Activated T-cell treated with anti-CD3 and anti-CD28 coated beads, Interleukin-2, amount 50 U/mL, for 72 hours (primary cell): ENCODE data around the gene LANCL1. TPM values are rescaled to one million over a fixed set of nuclear protein-coding genes. Genes with fewer than 3 reads are reported as not detected.

Experiments used
- ATAC-seq, 2 donors: fragments of 150-1000 bp; cut with Tn5 transposase; replicated peaks in 1 of 2; 2 replicates each; pipeline ENCODE4 v1.10.0; 2021; ENCODE audit warnings: moderate library complexity in 2 of 2, mild to moderate bottlenecking in 1 of 2
- DNase-seq, 2 donors: peaks; one replicate each; pipeline ENCODE4 v3.0.0; 2021 to 2022; ENCODE audit warnings: mixed read lengths in 1 of 2
- H3K27ac Mint-ChIP-seq: one replicate; pipeline ENCODE4 v1.8.0; 2022; ENCODE audit warnings: mild to moderate bottlenecking, moderate library complexity, mixed read lengths
- H3K27me3 Mint-ChIP-seq: one replicate; pipeline ENCODE4 v1.8.0; 2022; ENCODE audit warnings: low read depth, mixed read lengths
- H3K36me3 Mint-ChIP-seq, 2 donors: one replicate each; pipeline ENCODE4 v1.8.0; 2022; ENCODE audit warnings: mixed read lengths in 2 of 2, mild to moderate bottlenecking in 1 of 2; ENCODE audit not compliant: insufficient read depth in 2 of 2
- H3K4me1 Mint-ChIP-seq: one replicate; pipeline ENCODE4 v1.8.0; 2022; ENCODE audit warnings: low read depth, mixed read lengths
- H3K4me3 Mint-ChIP-seq, 2 donors: one replicate each; pipeline ENCODE4 v1.8.0; 2022; ENCODE audit warnings: mild to moderate bottlenecking in 2 of 2, mixed read lengths in 2 of 2, moderate library complexity in 2 of 2
- H3K9me3 Mint-ChIP-seq, 2 donors: one replicate each; pipeline ENCODE4 v1.8.0; 2022; ENCODE audit warnings: mixed read lengths in 2 of 2
- total RNA-seq, 2 donors: library from RNA; stranded (reverse); gene quantifications; one replicate each; pipeline ENCODE4 v1.2.3, GENCODE V29; 2022

The LANCL1 gene
- total RNA-seq, 2 donors from 2014 or later: 49.1 to 56.4 TPM

- H3K27me3 Mint-ChIP-seq: no peaks in the 10 kb centered on the region
- no peak overlapping the region for H3K27ac Mint-ChIP-seq
- peaks cover 29% of the 10 kb centered on the region for H3K4me1 Mint-ChIP-seq
- H3K9me3 Mint-ChIP-seq: peaks cover 4 to 8% of the 10 kb centered on the region in 2 donors
- no peak for ATAC-seq
- DNase-seq: no peak
- H3K4me3 Mint-ChIP-seq: peak overlapping the region in 1 of 2 donors; percentile 46
- peaks cover 3 to 8% of the 10 kb centered on the region in 2 donors for H3K36me3 Mint-ChIP-seq
Observed at GRCh38 chr2:210480764-210481163, 4.2 kb upstream of the LANCL1 start.

- Mint-ChIP-seq H3K9me3 (peaks cover 4 to 8% of the 10 kb centered on the region in 2 donors), H3K36me3 (peaks cover 3 to 8% of the 10 kb centered on the region in 2 donors), H3K27ac (no peak overlapping the region), H3K4me3 (no peak overlapping the region), H3K4me1 (peaks cover 34% of the 10 kb centered on the region), H3K27me3 (no peaks in the 10 kb centered on the region)
- peak in 1 of 2 donors; percentile 17 for ATAC-seq
- peak in 1 of 2 donors; percentile 10 for DNase-seq
Observed at GRCh38 chr2:210480079-210480478, 3.5 kb upstream of the LANCL1 start.

GRCh38 chr2:210478661-210479060 lies 2.1 kb upstream of the LANCL1 start:
- peak overlapping the region; percentile 97 to 98 for H3K4me3 Mint-ChIP-seq

GRCh38 chr2:210477496-210477895 lies 937 bp upstream of the LANCL1 start:
- peaks cover 1 to 3% of the 10 kb centered on the region in 2 donors for H3K36me3 Mint-ChIP-seq
- peak in 1 of 2 donors; percentile 24 for ATAC-seq
- DNase-seq: peak; percentile 21 to 32
- H3K9me3 Mint-ChIP-seq: no peaks in the 10 kb centered on the region
- H3K27me3 Mint-ChIP-seq: no peaks in the 10 kb centered on the region
- peaks cover 34% of the 10 kb centered on the region for H3K4me1 Mint-ChIP-seq
- peak overlapping the region; percentile 97 to 98 for H3K4me3 Mint-ChIP-seq
- H3K27ac Mint-ChIP-seq: peak overlapping the region; percentile 99

More at GRCh38 chr2:210478661-210479060, 2.1 kb upstream of the LANCL1 start:
- no peak for DNase-seq
- peaks cover 1 to 3% of the 10 kb centered on the region in 2 donors for H3K36me3 Mint-ChIP-seq
- ATAC-seq: no peak
- H3K4me1 Mint-ChIP-seq: peaks cover 34% of the 10 kb centered on the region
- H3K9me3 Mint-ChIP-seq: no peaks in the 10 kb centered on the region
- H3K27me3 Mint-ChIP-seq: no peaks in the 10 kb centered on the region
- H3K27ac Mint-ChIP-seq: peak overlapping the region; percentile 99

- no peaks in the 10 kb centered on the region for H3K9me3 Mint-ChIP-seq
- H3K27me3 Mint-ChIP-seq: no peaks in the 10 kb centered on the region
- no peak for DNase-seq
- ATAC-seq: no peak
- peaks cover 8 to 9% of the 10 kb centered on the region in 2 donors for H3K36me3 Mint-ChIP-seq
- H3K4me3 Mint-ChIP-seq: peak overlapping the region; percentile 84 to 97
- H3K4me1 Mint-ChIP-seq: peaks cover 34% of the 10 kb centered on the region
- H3K27ac Mint-ChIP-seq: peak overlapping the region; percentile 82
Observed at GRCh38 chr2:210475706-210476105, 853 bp downstream of the LANCL1 start.

- Mint-ChIP-seq H3K27me3 (no peaks in the 10 kb centered on the region), H3K27ac (peak overlapping the region; percentile 82), H3K4me3 (peak overlapping the region in 1 of 2 donors; percentile 67), H3K4me1 (peaks cover 25% of the 10 kb centered on the region), H3K36me3 (peaks cover 8 to 11% of the 10 kb centered on the region in 2 donors), H3K9me3 (no peaks in the 10 kb centered on the region)
- no peak for DNase-seq
- no peak for ATAC-seq
Observed at GRCh38 chr2:210474776-210475175, 1.8 kb downstream of the LANCL1 start.

GRCh38 chr2:210461401-210461800 lies 15.2 kb downstream of the LANCL1 start:
- ATAC-seq (no peak), DNase-seq (no peak)
- no peaks in the 10 kb centered on the region for H3K4me1 Mint-ChIP-seq
- peak overlapping the region; percentile 9 for H3K27ac Mint-ChIP-seq
- H3K9me3 Mint-ChIP-seq: no peaks in the 10 kb centered on the region
- H3K36me3 Mint-ChIP-seq: peaks cover 16 to 19% of the 10 kb centered on the region in 2 donors
- no peaks in the 10 kb centered on the region for H3K27me3 Mint-ChIP-seq
- no peak overlapping the region for H3K4me3 Mint-ChIP-seq

- Mint-ChIP-seq H3K27ac (no peak overlapping the region), H3K9me3 (no peaks in the 10 kb centered on the region), H3K4me1 (no peaks in the 10 kb centered on the region), H3K36me3 (peaks cover 15 to 16% of the 10 kb centered on the region in 2 donors), H3K27me3 (no peaks in the 10 kb centered on the region), H3K4me3 (no peak overlapping the region)
- ATAC-seq: no peak
- DNase-seq: no peak
Observed at GRCh38 chr2:210460322-210461227, 16.0 kb downstream of the LANCL1 start.

- no peaks in the 10 kb centered on the region for H3K4me1 Mint-ChIP-seq
Observed at GRCh38 chr2:210459880-210460279, 16.7 kb downstream of the LANCL1 start.

GRCh38 chr2:210459407-210459806 lies 17.2 kb downstream of the LANCL1 start:
- no peaks in the 10 kb centered on the region for H3K27me3 Mint-ChIP-seq
- no peaks in the 10 kb centered on the region for H3K4me1 Mint-ChIP-seq

More at GRCh38 chr2:210459880-210460279, 16.7 kb downstream of the LANCL1 start:
- ATAC-seq (no peak), DNase-seq (no peak)
- H3K4me3 Mint-ChIP-seq: no peak overlapping the region
- no peaks in the 10 kb centered on the region for H3K9me3 Mint-ChIP-seq
- no peak overlapping the region for H3K27ac Mint-ChIP-seq
- peaks cover 10% of the 10 kb centered on the region in 2 donors for H3K36me3 Mint-ChIP-seq
- H3K27me3 Mint-ChIP-seq: no peaks in the 10 kb centered on the region

GRCh38 chr2:210458395-210458794 lies 18.2 kb downstream of the LANCL1 start:
- peaks cover 10 to 15% of the 10 kb centered on the region in 2 donors for H3K36me3 Mint-ChIP-seq
- ATAC-seq: no peak
- H3K9me3 Mint-ChIP-seq: no peaks in the 10 kb centered on the region
- H3K27ac Mint-ChIP-seq: no peak overlapping the region
- no peak for DNase-seq
- H3K4me1 Mint-ChIP-seq: no peaks in the 10 kb centered on the region
- H3K27me3 Mint-ChIP-seq: no peaks in the 10 kb centered on the region
- H3K4me3 Mint-ChIP-seq: no peak overlapping the region

More at GRCh38 chr2:210459407-210459806, 17.2 kb downstream of the LANCL1 start:
- no peak for DNase-seq
- Mint-ChIP-seq H3K36me3 (peaks cover 10 to 12% of the 10 kb centered on the region in 2 donors), H3K9me3 (no peaks in the 10 kb centered on the region), H3K27ac (no peak overlapping the region), H3K4me3 (no peak overlapping the region)
- no peak for ATAC-seq

- Mint-ChIP-seq H3K36me3 (peaks cover 12 to 16% of the 10 kb centered on the region in 2 donors), H3K4me1 (no peaks in the 10 kb centered on the region), H3K27me3 (no peaks in the 10 kb centered on the region), H3K27ac (no peak overlapping the region), H3K4me3 (no peak overlapping the region), H3K9me3 (no peaks in the 10 kb centered on the region)
- DNase-seq: no peak
- ATAC-seq: no peak
Observed at GRCh38 chr2:210456571-210456970, 20.0 kb downstream of the LANCL1 start.

GRCh38 chr2:210454336-210454735 lies 22.2 kb downstream of the LANCL1 start:
- Mint-ChIP-seq H3K36me3 (peaks cover 25 to 33% of the 10 kb centered on the region in 2 donors), H3K27me3 (no peaks in the 10 kb centered on the region), H3K27ac (no peak overlapping the region), H3K9me3 (peaks cover 3 to 6% of the 10 kb centered on the region in 2 donors), H3K4me3 (no peak overlapping the region), H3K4me1 (no peaks in the 10 kb centered on the region)
- DNase-seq (no peak), ATAC-seq (no peak)
